HepG2 (cell line): Measurements from ENCODE around the gene PLXNC1. TPM values are rescaled to one million over a fixed set of nuclear protein-coding genes. Genes with fewer than 3 reads are reported as not detected.
A peak's percentile ranks its signal among the peaks of the same experiment; 100 is the strongest.

Source experiments
- ATF4 ChIP-seq, 2 experiments: fragments of 450-650 bp in 1 of 2; sonication (generic) in 1 of 2; formaldehyde crosslinking; IDR thresholded peaks; 2 replicates each; pipeline versions ENCODE4 v1.5.0 to v1.8.0; 2020 to 2022; ENCODE audit warnings: mild to moderate bottlenecking in 1 of 2, missing genetic modification reagents in 1 of 2
- CEBPB ChIP-seq: IDR thresholded peaks from 2 replicates; pipeline ENCODE4 v1.6.1; 2011; ENCODE audit warnings: low read depth, low read length, improper control_type of control experiment, borderline replicate concordance
- ELF3 ChIP-seq: IDR thresholded peaks from 2 replicates; pipeline ENCODE4 v1.6.1; 2016; ENCODE audit warnings: missing genetic modification reagents, missing compliant biosample characterization
- GATAD2A ChIP-seq: IDR thresholded peaks from 2 replicates; pipeline ENCODE4 v1.6.1; 2016
- HMG20A ChIP-seq: IDR thresholded peaks from 2 replicates; pipeline ENCODE4 v1.6.1; 2016; ENCODE audit warnings: borderline replicate concordance
- HNF1A ChIP-seq, 2 experiments: sonication (generic) in 1 of 2; formaldehyde crosslinking in 1 of 2; IDR thresholded peaks; 2 replicates each; pipeline versions ENCODE4 v1.4.0 to v1.6.1; 2016 to 2020; ENCODE audit warnings: borderline replicate concordance in 1 of 2, low read depth in 1 of 2, mild to moderate bottlenecking in 1 of 2, missing genetic modification reagents in 1 of 2
- HNF4G ChIP-seq, 2 experiments: sonication (generic) in 1 of 2; formaldehyde crosslinking in 1 of 2; IDR thresholded peaks; 2 replicates each; pipeline versions ENCODE4 v1.4.0 to v1.6.1; 2011 to 2020; ENCODE audit warnings: borderline replicate concordance in 2 of 2, low read depth in 2 of 2, mild to moderate bottlenecking in 2 of 2, low read length in 1 of 2, missing genetic modification reagents in 1 of 2, moderate library complexity in 1 of 2
- LRRFIP1 ChIP-seq: sonication (generic); formaldehyde crosslinking; conservative IDR thresholded peaks from 2 replicates; pipeline ENCODE4 v1.4.0; 2020; ENCODE audit warnings: missing genetic modification reagents
- POGZ ChIP-seq: sonication (generic); formaldehyde crosslinking; IDR thresholded peaks from 2 replicates; pipeline ENCODE4 v1.4.0; 2020; ENCODE audit warnings: mild to moderate bottlenecking, missing genetic modification reagents
- STAT5B ChIP-seq: sonication (generic); formaldehyde crosslinking; IDR thresholded peaks from 2 replicates; pipeline ENCODE4 v1.4.0; 2020; ENCODE audit warnings: missing genetic modification reagents
- TAF1 ChIP-seq: sonication (generic); formaldehyde crosslinking; IDR thresholded peaks from 2 replicates; pipeline ENCODE4 v1.4.0; 2020; ENCODE audit warnings: missing genetic modification reagents
- TEAD2 ChIP-seq: sonication (generic); formaldehyde crosslinking; IDR thresholded peaks from 2 replicates; pipeline ENCODE4 v1.9.0; 2021; ENCODE audit warnings: missing genetic modification reagents
- TIGD3 ChIP-seq: sonication (generic); formaldehyde crosslinking; IDR thresholded peaks from 2 replicates; pipeline ENCODE4 v1.5.1; 2020; ENCODE audit warnings: mild to moderate bottlenecking, missing genetic modification reagents, borderline replicate concordance
- U2AF2 ChIP-seq: fragments of 200-400 bp; formaldehyde crosslinking; IDR thresholded peaks from 2 replicates; pipeline ENCODE4 v1.6.1; 2017; ENCODE audit warnings: low read depth, mild to moderate bottlenecking, low read length
- ZGPAT ChIP-seq: IDR thresholded peaks from 2 replicates; pipeline ENCODE4 v1.6.1; 2016; ENCODE audit warnings: mild to moderate bottlenecking
- ZMAT3 ChIP-seq: sonication (generic); formaldehyde crosslinking; conservative IDR thresholded peaks from 2 replicates; pipeline ENCODE4 v1.7.0; 2021; ENCODE audit warnings: missing genetic modification reagents
- ZNF12 ChIP-seq: sonication (generic); formaldehyde crosslinking; IDR thresholded peaks from 2 replicates; pipeline ENCODE4 v1.5.0; 2020; ENCODE audit warnings: missing genetic modification reagents
- ZNF232 ChIP-seq: sonication (generic); formaldehyde crosslinking; IDR thresholded peaks from 2 replicates; pipeline ENCODE4 v1.4.0; 2020; ENCODE audit warnings: missing genetic modification reagents, borderline replicate concordance
- polyA plus RNA-seq, 8 experiments: library from polyadenylated mRNA; depleted of rRNA in 3 of 8; stranded (reverse) in 7 of 8; unstranded in 1 of 8; fragments of >200 nt; fragmentation: Illumina TruSeq in 4 of 8; extraction: Trizol in 4 of 8; gene quantifications; 2 replicates each; pipeline versions ENCODE4 v1.2.1 to v1.2.3, GENCODE V29; 2011 to 2016; ENCODE audit warnings: low read depth in 4 of 8, missing spikeins in 1 of 8, mixed read lengths in 1 of 8; ENCODE audit not compliant: insufficient read depth in 1 of 8
- total RNA-seq, 5 experiments: library from RNA; depleted of rRNA; stranded (reverse); fragments of >200 nt; fragmentation: Illumina TruSeq; extraction: Trizol; gene quantifications; 2 replicates each; pipeline ENCODE4 v1.2.3, GENCODE V29; 2016; ENCODE audit warnings: low read depth in 1 of 5

The PLXNC1 gene
- total and polyA plus RNA-seq, 2 of the 13 experiments (the other 11 are each of a cell fraction or from before 2014, with no cell fraction given), result 6.6 to 11.2 TPM

GRCh38 chr12:94183708-94184379, 35.5 kb downstream of the PLXNC1 start (continued):
- TF ChIP-seq ATF4 (CRISPR knock-in tag; IDR thresholded peaks at IDR 0.05) (no peak; a peak in 1 of 4 replicates), TAF1 (CRISPR knock-in tag) (no peak), ELF3 (CRISPR knock-in tag) (0 out of 2 replicates have a peak, but pooled peaks have one; percentile 13), HNF1A (IDR thresholded peaks at IDR 0.05; ENCODE audit: low read depth) (0 out of 2 replicates have a peak, but pooled peaks have one; percentile 21), HNF1A (CRISPR knock-in tag; IDR thresholded peaks at IDR 0.05; ENCODE audit: borderline replicate concordance) (no peak), ZNF232 (CRISPR knock-in tag) (no peak), CEBPB (peak; percentile 65; the same call in 1 of the 2 replicates), ZMAT3 (CRISPR knock-in tag) (no peak), HNF4G (IDR thresholded peaks at IDR 0.05; ENCODE audit: borderline replicate concordance, low read depth, low read length) (peak; percentile 83), HNF4G (CRISPR knock-in tag; IDR thresholded peaks at IDR 0.05; ENCODE audit: borderline replicate concordance, low read depth) (peak; percentile 62; the same call in 1 of the 2 replicates), LRRFIP1 (CRISPR knock-in tag) (no peak), ZNF12 (no peak), POGZ (CRISPR knock-in tag) (peak; percentile 14; the same call in 1 of the 2 replicates), STAT5B (CRISPR knock-in tag) (no peak), TIGD3 (CRISPR knock-in tag) (no peak), TEAD2 (no peak), GATAD2A (CRISPR knock-in tag) (peak; percentile 89), HMG20A (CRISPR knock-in tag) (peak; percentile 93), U2AF2 (no peak), ZGPAT (CRISPR knock-in tag) (peak; percentile 77)
